Osteocyte (in vitro differentiated cells): ENCODE data around the gene TULP1. TPM values are rescaled to one million over a fixed set of nuclear protein-coding genes. Genes with fewer than 3 reads are reported as not detected.

ENCODE experiments used
- DNase-seq: peaks from one replicate; pipeline ENCODE4 v3.0.0; 2021; ENCODE audit warnings: mixed read lengths; ENCODE audit not compliant: unreplicated experiment; ENCODE audit errors: extremely low spot score
- H3K27ac Mint-ChIP-seq: one replicate; pipeline ENCODE4 v1.8.0; 2021; ENCODE audit warnings: mild to moderate bottlenecking, mixed read lengths; ENCODE audit not compliant: unreplicated experiment
- H3K27me3 Mint-ChIP-seq: one replicate; pipeline ENCODE4 v1.8.0; 2021; ENCODE audit warnings: mixed read lengths; ENCODE audit not compliant: unreplicated experiment
- H3K36me3 Mint-ChIP-seq: one replicate; pipeline ENCODE4 v1.8.0; 2021; ENCODE audit warnings: mixed read lengths; ENCODE audit not compliant: unreplicated experiment
- H3K4me1 Mint-ChIP-seq: one replicate; pipeline ENCODE4 v1.8.0; 2021; ENCODE audit warnings: mixed read lengths; ENCODE audit not compliant: unreplicated experiment
- H3K4me3 Mint-ChIP-seq: one replicate; pipeline ENCODE4 v1.8.0; 2021; ENCODE audit warnings: mild to moderate bottlenecking, moderate library complexity, mixed read lengths; ENCODE audit not compliant: unreplicated experiment
- H3K9me3 Mint-ChIP-seq: one replicate; pipeline ENCODE4 v1.8.0; 2021; ENCODE audit warnings: mixed read lengths; ENCODE audit not compliant: unreplicated experiment
- CTCF ChIP-seq: fragments of 200-600 bp; sonication (generic); IDR thresholded peaks from 2 replicates; pipeline ENCODE4 v1.5.0; 2021; ENCODE audit warnings: antibody characterized with exemption, mild to moderate bottlenecking, moderate library complexity
- total RNA-seq: library from RNA; stranded (reverse); gene quantifications from 2 replicates; pipeline ENCODE4 v1.2.1, GENCODE V29; 2021

TULP1 gene
- total RNA-seq, 1 donor from 2014 or later: not detected

DNA sequence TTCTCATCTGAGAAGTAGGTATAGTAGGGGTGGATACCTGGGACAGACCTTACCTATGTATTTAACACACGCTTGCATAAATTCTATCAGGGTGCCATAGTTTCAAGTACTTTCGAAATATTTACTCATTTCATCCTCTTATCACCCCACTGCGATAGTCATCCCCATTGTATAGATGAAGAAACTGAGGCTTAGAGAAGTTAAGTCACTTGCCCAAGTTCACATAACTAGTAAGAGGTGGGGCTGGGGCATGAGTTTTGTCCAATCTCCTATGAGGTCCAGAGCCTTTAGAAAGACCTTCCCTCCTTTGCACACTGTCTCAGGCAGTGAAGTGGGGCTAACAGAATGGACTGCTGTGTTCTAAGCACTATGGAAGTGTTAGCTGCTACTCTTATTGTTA, 6.2 kb downstream of the TULP1 start:
- no peaks in the 10 kb centered on the region for H3K9me3 Mint-ChIP-seq
- TF ChIP-seq CTCF: no peak
- H3K4me1 Mint-ChIP-seq: no peaks in the 10 kb centered on the region
- H3K4me3 Mint-ChIP-seq: no peak overlapping the region
- no peak overlapping the region for H3K27ac Mint-ChIP-seq
- H3K36me3 Mint-ChIP-seq: no peaks in the 10 kb centered on the region
- H3K27me3 Mint-ChIP-seq: peaks cover 5% of the 10 kb centered on the region
- no peak for DNase-seq

DNA sequence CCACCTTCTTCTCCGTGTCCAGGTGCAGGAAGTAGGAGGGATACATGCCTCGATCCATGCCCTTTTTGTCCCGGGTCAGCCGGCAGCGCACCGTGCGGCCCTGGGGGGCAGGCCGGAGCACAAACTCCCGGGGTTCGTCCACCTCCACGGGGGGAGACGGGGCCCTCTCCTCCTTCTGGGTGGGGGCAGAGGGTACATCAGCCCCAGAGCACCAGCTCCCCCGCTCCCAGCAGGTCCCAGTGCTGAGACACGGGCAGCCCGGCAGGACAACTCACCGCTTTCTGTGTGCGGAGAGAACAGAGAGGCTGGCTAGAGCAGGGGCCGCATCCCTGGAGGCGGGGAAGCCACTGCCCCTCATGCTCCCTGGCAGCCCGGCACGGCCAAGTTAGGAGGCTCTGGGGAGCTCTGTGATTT, 6.7 kb downstream of the TULP1 start:
- no peak for TF ChIP-seq CTCF
- H3K9me3 Mint-ChIP-seq: no peaks in the 10 kb centered on the region
- no peak for DNase-seq
- peaks cover 5% of the 10 kb centered on the region for H3K27me3 Mint-ChIP-seq
- H3K27ac Mint-ChIP-seq: no peak overlapping the region
- H3K4me1 Mint-ChIP-seq: peaks cover 2% of the 10 kb centered on the region
- no peaks in the 10 kb centered on the region for H3K36me3 Mint-ChIP-seq
- no peak overlapping the region for H3K4me3 Mint-ChIP-seq

GRCh38 chr6:35503534-35503933, 9.2 kb downstream of the TULP1 start:
- Mint-ChIP-seq H3K4me1 (peaks cover 17% of the 10 kb centered on the region), H3K27me3 (peaks cover 5% of the 10 kb centered on the region), H3K27ac (no peak overlapping the region), H3K4me3 (no peak overlapping the region), H3K36me3 (no peaks in the 10 kb centered on the region), H3K9me3 (no peaks in the 10 kb centered on the region)
- no peak for TF ChIP-seq CTCF
- DNase-seq: no peak

DNA sequence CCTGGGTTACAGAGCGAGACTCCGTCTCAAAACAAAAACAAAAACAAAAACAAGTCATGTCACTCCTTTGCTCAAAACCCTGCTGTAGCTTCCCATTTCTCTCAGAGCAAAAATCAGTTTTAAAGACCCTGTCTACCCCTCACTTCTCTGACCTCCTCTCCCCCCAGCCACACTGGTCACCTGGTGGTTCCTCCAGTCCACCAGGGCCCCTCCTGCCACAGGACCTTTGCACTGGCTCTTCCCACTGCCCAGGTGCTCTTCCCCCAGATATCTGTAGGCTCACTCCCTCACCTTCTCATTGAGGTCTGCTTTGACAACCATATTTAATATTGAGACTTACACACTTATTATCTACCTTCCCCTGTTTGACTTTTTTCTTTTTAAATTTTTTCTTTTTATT, 10.9 kb downstream of the TULP1 start:
- no peak overlapping the region for H3K4me3 Mint-ChIP-seq
- H3K36me3 Mint-ChIP-seq: no peaks in the 10 kb centered on the region
- H3K9me3 Mint-ChIP-seq: no peaks in the 10 kb centered on the region
- peaks cover 25% of the 10 kb centered on the region for H3K4me1 Mint-ChIP-seq
- H3K27ac Mint-ChIP-seq: no peak overlapping the region
- no peak for DNase-seq
- H3K27me3 Mint-ChIP-seq: peaks cover 5% of the 10 kb centered on the region
- no peak for TF ChIP-seq CTCF

- no peak for DNase-seq
- Mint-ChIP-seq H3K27ac (peak overlapping the region; percentile 17), H3K4me3 (no peak overlapping the region)
Measured at GRCh38 chr6:35500782-35501181, 11.9 kb downstream of the TULP1 start.

More at GRCh38 chr6:35500782-35501181, 11.9 kb downstream of the TULP1 start:
- peaks cover 5% of the 10 kb centered on the region for H3K27me3 Mint-ChIP-seq
- H3K4me1 Mint-ChIP-seq: peaks cover 26% of the 10 kb centered on the region
- TF ChIP-seq CTCF: no peak
- H3K9me3 Mint-ChIP-seq: no peaks in the 10 kb centered on the region
- no peaks in the 10 kb centered on the region for H3K36me3 Mint-ChIP-seq
